Cerebellar nuclear complex (tissue), 1 donor: ENCODE data around the gene ADAM12.

ENCODE experiments used
- DNase-seq, 2 experiments: peaks; one replicate each; lab custom pipeline; 2025; lab: John Stamatoyannopoulos, UW

The ADAM12 gene

GRCh38 chr10:126014309-126014708 lies 374.0 kb downstream of the ADAM12 start:
- DNase-seq = no peak

GRCh38 chr10:126013489-126014281 lies 374.6 kb downstream of the ADAM12 start:
- DNase-seq = no peak

- DNase-seq = no peak
Measured at GRCh38 chr10:126012485-126012884, 375.8 kb downstream of the ADAM12 start.

GRCh38 chr10:126011995-126012394 lies 376.3 kb downstream of the ADAM12 start:
- no peak for DNase-seq

- DNase-seq = no peak
Measured at GRCh38 chr10:126009650-126010049, 378.6 kb downstream of the ADAM12 start.

GRCh38 chr10:126006906-126007305 lies 381.4 kb downstream of the ADAM12 start:
- no peak for DNase-seq

- no peak for DNase-seq
Measured at GRCh38 chr10:126006264-126006663, 382.0 kb downstream of the ADAM12 start.

GRCh38 chr10:126004752-126005151 lies 383.5 kb downstream of the ADAM12 start:
- DNase-seq = no peak

GRCh38 chr10:126001576-126001975 lies 386.7 kb downstream of the ADAM12 start:
- DNase-seq = no peak

- DNase-seq = no peak
Measured at GRCh38 chr10:125999694-126000093, 388.6 kb downstream of the ADAM12 start.

GRCh38 chr10:125997586-125997985 lies 390.7 kb downstream of the ADAM12 start:
- DNase-seq = no peak

- DNase-seq = no peak
Measured at GRCh38 chr10:125995726-125996304, 392.5 kb downstream of the ADAM12 start.

- no peak for DNase-seq
Measured at GRCh38 chr10:125994601-125995000, 393.7 kb downstream of the ADAM12 start.

- DNase-seq = no peak
Measured at GRCh38 chr10:125992254-125992653, 396.0 kb downstream of the ADAM12 start.

- no peak for DNase-seq
Measured at GRCh38 chr10:125991392-125991791, 396.9 kb downstream of the ADAM12 start.

- no peak for DNase-seq
Measured at GRCh38 chr10:125990974-125991373, 397.3 kb downstream of the ADAM12 start.

- DNase-seq = no peak
Measured at GRCh38 chr10:125989791-125990190, 398.5 kb downstream of the ADAM12 start.

GRCh38 chr10:125985557-125986240 lies 402.6 kb downstream of the ADAM12 start:
- DNase-seq = no peak

- DNase-seq = no peak
Measured at GRCh38 chr10:125984865-125985495, 403.3 kb downstream of the ADAM12 start.

- no peak for DNase-seq
Measured at GRCh38 chr10:125984346-125984745, 403.9 kb downstream of the ADAM12 start.

GRCh38 chr10:125983656-125984055 lies 404.6 kb downstream of the ADAM12 start:
- DNase-seq = no peak

- DNase-seq = no peak
Measured at GRCh38 chr10:125983161-125983560, 405.1 kb downstream of the ADAM12 start.
